Measurements from ENCODE around the gene SMYD3. TPM values are rescaled to one million over a fixed set of nuclear protein-coding genes. Genes with fewer than 3 reads are reported as not detected.

SMYD3 gene
- total and polyA plus RNA-seq, 9 of the 15 experiments (the other 6 are each of a cell fraction or from before 2014, with no cell fraction given), result 128 to 440 (median 197) TPM

GRCh38 chr1:245995474-245995873 is 511.6 kb downstream of the SMYD3 start:
- intact Hi-C loops (cut with micrococcal nuclease), result no loop called here
- ChIA-PET POLR2A (no interaction called here), CTCF (ENCODE audit: low intra/inter-chr PET ratio) (no interaction called here)
- WGBS (ENCODE audit: insufficient coverage, low coverage, missing lambda C conversion rate), result 38% methylated on average over 1 of the region's 1 CpG
- Histone ChIP-seq H4K20me1 (replicated peaks; ENCODE audit: control insufficient read depth, insufficient read depth, low read length) (no peaks in the 10 kb centered on the region), H2AFZ (ENCODE audit: low read depth, low read length) (no peak overlapping the region), H3K27me3 (ENCODE audit: control insufficient read depth in 2 of 2, insufficient read depth in 2 of 2, low read length in 2 of 2) (no peaks in the 10 kb centered on the region), H3K27ac (ENCODE audit: extremely low read depth, low read depth, low read length) (no peak overlapping the region), H3K9me3 (replicated peaks; ENCODE audit: control insufficient read depth, insufficient read depth, low read depth, low read length) (no peaks in the 10 kb centered on the region), H3K4me1 (replicated peaks in 1 of 2; ENCODE audit: control insufficient read depth in 2 of 2, insufficient read depth in 2 of 2, low read length in 2 of 2) (peaks cover 7 to 19% of the 10 kb centered on the region in 2 experiments; a peak in 4 of 5 replicates), H3K9me1 (ENCODE audit: control insufficient read depth, insufficient read depth, low read length) (no peaks in the 10 kb centered on the region), H3K9ac (ENCODE audit: insufficient read depth in 1 of 2, low read depth in 2 of 2, low read length in 2 of 2) (no peak overlapping the region), H3K36me3 (ENCODE audit: control insufficient read depth, insufficient read depth, low read length) (no peaks in the 10 kb centered on the region), H3K4me3 (no peak overlapping the region), H3K79me2 (ENCODE audit: control insufficient read depth, insufficient read depth, low read length) (peaks cover 4% of the 10 kb centered on the region; the same call in 2 of the 3 replicates), H3K4me2 (ENCODE audit: insufficient read depth, low read length) (no peak overlapping the region)
- in situ Hi-C loops (cut with MboI), result no loop called here
- ATAC-seq, result no peak
- no peak for FAIRE-seq
- TF ChIP-seq MAZ (CRISPR knock-in tag; conservative IDR thresholded peaks at IDR 0.05 in 1 of 2, IDR thresholded peaks at IDR 0.05 in 1 of 2) (no peak), MAFK (IDR thresholded peaks at IDR 0.05; ENCODE audit: low read length) (no peak), ZNF239 (CRISPR knock-in tag; IDR thresholded peaks at IDR 0.05) (no peak), HEY1 (CRISPR knock-in tag; IDR thresholded peaks at IDR 0.05; ENCODE audit: borderline replicate concordance) (no peak), CAMTA2 (CRISPR knock-in tag; conservative IDR thresholded peaks at IDR 0.05) (no peak), EWSR1 (IDR thresholded peaks at IDR 0.05; ENCODE audit: borderline replicate concordance, low read depth, partially characterized antibody) (no peak), ZNF77 (CRISPR knock-in tag; IDR thresholded peaks at IDR 0.05) (no peak), GMEB1 (CRISPR knock-in tag; IDR thresholded peaks at IDR 0.05) (no peak), CTCF (IDR thresholded peaks at IDR 0.05 in 2 of 3, conservative IDR thresholded peaks at IDR 0.05 in 1 of 3; ENCODE audit: insufficient read depth in 2 of 3, low read depth in 1 of 3, low read length in 3 of 3) (no peak), ZC3H8 (IDR thresholded peaks at IDR 0.05) (no peak)
- TF ChIP-seq, protein P1, sequence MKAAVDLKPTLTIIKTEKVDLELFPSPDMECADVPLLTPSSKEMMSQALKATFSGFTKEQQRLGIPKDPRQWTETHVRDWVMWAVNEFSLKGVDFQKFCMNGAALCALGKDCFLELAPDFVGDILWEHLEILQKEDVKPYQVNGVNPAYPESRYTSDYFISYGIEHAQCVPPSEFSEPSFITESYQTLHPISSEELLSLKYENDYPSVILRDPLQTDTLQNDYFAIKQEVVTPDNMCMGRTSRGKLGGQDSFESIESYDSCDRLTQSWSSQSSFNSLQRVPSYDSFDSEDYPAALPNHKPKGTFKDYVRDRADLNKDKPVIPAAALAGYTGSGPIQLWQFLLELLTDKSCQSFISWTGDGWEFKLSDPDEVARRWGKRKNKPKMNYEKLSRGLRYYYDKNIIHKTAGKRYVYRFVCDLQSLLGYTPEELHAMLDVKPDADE (conservative IDR thresholded peaks at IDR 0.05; ENCODE audit: control insufficient read depth, low read depth, low read length), result no peak
- DNase-seq (ENCODE audit: extremely low read depth in 1 of 4, low spot score in 3 of 4), result no peak
- no TSS peak for BruUV-seq (replicated peaks)

All from K562 (cell line).